Hepatocyte (in vitro differentiated cells): ENCODE results near the gene PRKG1. TPM values are rescaled to one million over a fixed set of nuclear protein-coding genes. Genes with fewer than 3 reads are reported as not detected.
A peak's percentile ranks its signal among the peaks of the same experiment; 100 is the strongest.

Experiments
- DNase-seq: peaks from one replicate; pipeline ENCODE4 v3.0.0-alpha.2; 2016; ENCODE audit warnings: low spot score
- H2AFZ ChIP-seq: fragments of 200-600 bp; sonication (generic); 2 replicates; pipeline ENCODE4 v1.6.0; 2016; ENCODE audit warnings: antibody characterized with exemption, mild to moderate bottlenecking
- H3K27ac ChIP-seq: fragments of 200-600 bp; sonication (generic); 2 replicates; pipeline ENCODE4 v1.5.1; 2016; ENCODE audit warnings: mild to moderate bottlenecking
- H3K27me3 ChIP-seq: fragments of 200-600 bp; sonication (generic); 2 replicates; pipeline ENCODE4 v1.6.1; 2016
- H3K36me3 ChIP-seq: fragments of 200-600 bp; sonication (generic); replicated peaks from 2 replicates; pipeline ENCODE4 v1.5.1; 2016; ENCODE audit warnings: low read depth; ENCODE audit not compliant: insufficient read depth
- H3K4me1 ChIP-seq: fragments of 200-600 bp; sonication (generic); 2 replicates; pipeline ENCODE4 v1.5.1; 2016; ENCODE audit warnings: mild to moderate bottlenecking, moderate library complexity; ENCODE audit not compliant: insufficient read depth
- H3K4me2 ChIP-seq: fragments of 200-600 bp; sonication (generic); 2 replicates; pipeline ENCODE4 v1.6.0; 2016
- H3K4me3 ChIP-seq: fragments of 200-600 bp; sonication (generic); 2 replicates; pipeline ENCODE4 v1.5.1; 2016; ENCODE audit warnings: mild to moderate bottlenecking
- H3K79me2 ChIP-seq: fragments of 200-600 bp; sonication (generic); 2 replicates; pipeline ENCODE4 v1.6.0; 2017; ENCODE audit warnings: mild to moderate bottlenecking
- H3K9me2 ChIP-seq: fragments of 200-600 bp; sonication (generic); replicated peaks from 2 replicates; pipeline ENCODE4 v1.6.0; 2017; ENCODE audit warnings: mild to moderate bottlenecking; ENCODE audit not compliant: insufficient read depth
- H3K9me3 ChIP-seq: fragments of 200-600 bp; sonication (generic); 2 replicates; pipeline ENCODE4 v1.5.1; 2016; ENCODE audit warnings: low read depth, mild to moderate bottlenecking
- H4K20me1 ChIP-seq: fragments of 200-600 bp; sonication (generic); 2 replicates; pipeline ENCODE4 v1.6.0; 2016; ENCODE audit warnings: mild to moderate bottlenecking; ENCODE audit not compliant: insufficient read depth, poor library complexity, severe bottlenecking
- CTCF ChIP-seq: fragments of 200-600 bp; sonication (generic); IDR thresholded peaks from 2 replicates; pipeline ENCODE4 v1.5.1; 2016; ENCODE audit warnings: antibody characterized with exemption, mild to moderate bottlenecking; ENCODE audit not compliant: poor library complexity
- EZH2 ChIP-seq: fragments of 200-600 bp; sonication (generic); IDR thresholded peaks from 2 replicates; pipeline ENCODE4 v1.6.1; 2016; ENCODE audit warnings: antibody characterized with exemption, mild to moderate bottlenecking, borderline replicate concordance
- EZH2phosphoT487 ChIP-seq: fragments of 200-600 bp; sonication (generic); IDR thresholded peaks from one replicate; pipeline ENCODE4 v1.6.1; 2018; ENCODE audit warnings: antibody characterized with exemption, mild to moderate bottlenecking, low read depth, moderate library complexity; ENCODE audit not compliant: unreplicated experiment, severe bottlenecking
- WGBS: methylation state at CpG from one replicate; pipeline ENCODE4 v1.1.6; 2016; ENCODE audit warnings: low lambda C conversion rate; ENCODE audit errors: missing lambda C conversion rate; 5-methylcytosine and 5-hydroxymethylcytosine counted together
- polyA plus RNA-seq: library from polyadenylated mRNA; unstranded; fragments of >200 nt; fragmentation: Nextera tagmentation; extraction: Ambion mirVana; gene quantifications from 2 replicates; pipeline ENCODE4 v1.2.1, GENCODE V29; 2016
- total RNA-seq: library from RNA; depleted of rRNA; stranded (reverse); fragments of >200 nt; gene quantifications from 2 replicates; pipeline ENCODE4 v1.2.3, GENCODE V29; 2014

Gene PRKG1
- total and polyA plus RNA-seq, 2 experiments from 2014 or later, result 4.0 to 8.1 TPM

GRCh38 chr10:51063659-51064535 lies 10.4 kb upstream of the PRKG1 start:
- no peak overlapping the region for H2AFZ ChIP-seq
- DNase-seq, result peak; percentile 47
- no peaks in the 10 kb centered on the region for H3K9me2 ChIP-seq
- no peaks in the 10 kb centered on the region for H3K36me3 ChIP-seq
- no peaks in the 10 kb centered on the region for H3K27me3 ChIP-seq
- H3K9me3 ChIP-seq, result no peaks in the 10 kb centered on the region
- H3K4me2 ChIP-seq, result no peak overlapping the region
- no peaks in the 10 kb centered on the region for H3K4me1 ChIP-seq
- H3K27ac ChIP-seq, result no peak overlapping the region
- TF ChIP-seq CTCF (peak; percentile 88), EZH2phosphoT487 (no peak)
- H3K4me3 ChIP-seq, result no peak overlapping the region
- no peaks in the 10 kb centered on the region for H3K79me2 ChIP-seq
- no peaks in the 10 kb centered on the region for H4K20me1 ChIP-seq
- 0% methylated on average over 2 of the region's 2 CpGs for WGBS

- Histone ChIP-seq H3K79me2 (no peaks in the 10 kb centered on the region), H3K9me2 (no peaks in the 10 kb centered on the region), H3K27ac (no peak overlapping the region), H4K20me1 (no peaks in the 10 kb centered on the region), H3K27me3 (no peaks in the 10 kb centered on the region), H2AFZ (no peak overlapping the region), H3K4me1 (no peaks in the 10 kb centered on the region), H3K36me3 (no peaks in the 10 kb centered on the region), H3K4me2 (no peak overlapping the region), H3K9me3 (no peaks in the 10 kb centered on the region), H3K4me3 (no peak overlapping the region)
- TF ChIP-seq EZH2, result no peak
- no peak for TF ChIP-seq EZH2phosphoT487
- no peak for TF ChIP-seq CTCF
- WGBS, result 64% methylated on average over 1 of the region's 1 CpG
- DNase-seq, result no peak
Measured at GRCh38 chr10:51066231-51066630, 8.1 kb upstream of the PRKG1 start.

- no peak for DNase-seq
- Histone ChIP-seq H3K79me2 (no peaks in the 10 kb centered on the region), H4K20me1 (no peaks in the 10 kb centered on the region), H3K4me2 (no peak overlapping the region), H3K27ac (no peak overlapping the region), H3K4me3 (no peak overlapping the region), H2AFZ (no peak overlapping the region), H3K4me1 (no peaks in the 10 kb centered on the region), H3K9me3 (no peaks in the 10 kb centered on the region), H3K27me3 (peaks cover 29% of the 10 kb centered on the region), H3K9me2 (no peaks in the 10 kb centered on the region), H3K36me3 (no peaks in the 10 kb centered on the region)
- TF ChIP-seq EZH2phosphoT487 (no peak), CTCF (no peak), EZH2 (no peak)
Measured at GRCh38 chr10:51072210-51072609, 2.1 kb upstream of the PRKG1 start.
